Measurements from ENCODE around the gene B9D1. TPM values are rescaled to one million over a fixed set of nuclear protein-coding genes. Genes with fewer than 3 reads are reported as not detected.

Gene B9D1
- polyA plus RNA-seq, 1 of the 3 experiments (the other 2 are of a cell fraction): 81.6 TPM

- Histone ChIP-seq H3K27ac (ENCODE audit: low read depth in 2 of 2, low read length in 1 of 2) (no peak overlapping the region), H3K9ac (no peak overlapping the region; the same call in 1 of the 2 replicates), H3F3A (replicated peaks; ENCODE audit: insufficient read depth) (peaks cover 7% of the 10 kb centered on the region), H3K4me2 (peak overlapping the region; percentile 85), H3K9me2 (no peaks in the 10 kb centered on the region), H2AFZ (ENCODE audit: low read depth) (peak overlapping the region; percentile 83; the same call in 1 of the 2 replicates), H3K27me3 (ENCODE audit: insufficient read depth) (no peaks in the 10 kb centered on the region), H4K20me1 (ENCODE audit: insufficient read depth) (no peaks in the 10 kb centered on the region), H3K4me1 (ENCODE audit: control insufficient read depth in 1 of 2, insufficient read depth in 2 of 2, low read depth in 1 of 2, low read length in 1 of 2) (peaks cover 13 to 32% of the 10 kb centered on the region in 2 experiments; a peak in 2 of 4 replicates), H3K36me3 (replicated peaks in 1 of 2; ENCODE audit: control insufficient read depth in 1 of 2, insufficient read depth in 2 of 2, low read length in 1 of 2) (peaks cover 0 to 5% of the 10 kb centered on the region in 2 experiments), H3K9me3 (no peaks in the 10 kb centered on the region), H3K79me2 (ENCODE audit: insufficient read depth) (peaks cover 8% of the 10 kb centered on the region), H3K4me3 (ENCODE audit: low read depth in 2 of 2, low read length in 1 of 2) (peak overlapping the region; percentile 72 to 75)
- POLR2A ChIA-PET: interaction anchor here (0.8 to 2.3 kb wide), 4 partner anchors 15 to 399 kb away, joined by 3 to 15 read pairs (median 12); partner anchors contain the start of genes MAPK7 and MFAP4
- no peak; the same call in 1 of the 2 replicates for TF ChIP-seq GABPA (IDR thresholded peaks at IDR 0.05; ENCODE audit: low read depth)
- no peak for TF ChIP-seq YY1 (IDR thresholded peaks at IDR 0.05; ENCODE audit: low read depth)
- no peak for TF ChIP-seq CTCF (IDR thresholded peaks at IDR 0.05)
- TF ChIP-seq EZH2phosphoT487 (IDR thresholded peaks at IDR 0.05; ENCODE audit: borderline replicate concordance, low read depth): no peak
- no peak for TF ChIP-seq USF1 (IDR thresholded peaks at IDR 0.05; ENCODE audit: borderline replicate concordance, low read depth)
- no peak for TF ChIP-seq REST (IDR thresholded peaks at IDR 0.05; ENCODE audit: low read depth, low read length)
- TF ChIP-seq RXRA (IDR thresholded peaks at IDR 0.05; ENCODE audit: borderline replicate concordance, low read depth): no peak
- no peak for DNase-seq
- CTCF ChIA-PET: interaction anchor here (0.5 to 12.0 kb wide), 65 partner anchors 9 to 438 kb away, joined by 3 to 305 read pairs (median 6); partner anchors contain the start of genes ALDH3A2, MAPK7, MFAP4 and RNF112
- WGBS (ENCODE audit: low lambda C conversion rate): 43% methylated on average over 11 of the region's 14 CpGs
Observed at GRCh38 chr17:19363114-19363438, 553 bp upstream of the B9D1 start.

GRCh38 chr17:19361944-19362276, 613 bp downstream of the B9D1 start:
- H3K9me3 ChIP-seq: no peaks in the 10 kb centered on the region
- peak overlapping the region; percentile 81 for H2AFZ ChIP-seq (ENCODE audit: low read depth)
- no peak for DNase-seq
- POLR2A ChIA-PET: interaction anchor here (1.8 to 2.3 kb wide), 3 partner anchors 16 to 86 kb away, joined by 10 to 15 read pairs (median 13); partner anchors contain the start of genes MAPK7 and MFAP4
- peak overlapping the region; percentile 82 for H3K9ac ChIP-seq
- peak overlapping the region; percentile 72 to 75 for H3K4me3 ChIP-seq (ENCODE audit: low read depth in 2 of 2, low read length in 1 of 2)
- peak overlapping the region; percentile 85 for H3K4me2 ChIP-seq
- peaks cover 13 to 32% of the 10 kb centered on the region in 2 experiments; a peak in 2 of 4 replicates for H3K4me1 ChIP-seq (ENCODE audit: control insufficient read depth in 1 of 2, insufficient read depth in 2 of 2, low read depth in 1 of 2, low read length in 1 of 2)
- H3K27ac ChIP-seq (ENCODE audit: low read depth in 2 of 2, low read length in 1 of 2): peak overlapping the region; percentile 83 to 88
- 15% methylated on average over 12 of the region's 16 CpGs for WGBS (ENCODE audit: low lambda C conversion rate)
- CTCF ChIA-PET: interaction anchor here (0.8 to 12.0 kb wide), 16 partner anchors 8 to 408 kb away, joined by 3 to 305 read pairs (median 22); partner anchors contain the start of genes MAPK7, MFAP4 and RNF112
- peaks cover 8% of the 10 kb centered on the region for H3K79me2 ChIP-seq (ENCODE audit: insufficient read depth)
- H3K36me3 ChIP-seq (replicated peaks in 1 of 2; ENCODE audit: control insufficient read depth in 1 of 2, insufficient read depth in 2 of 2, low read length in 1 of 2): peaks cover 0 to 9% of the 10 kb centered on the region in 2 experiments
- no peaks in the 10 kb centered on the region for H4K20me1 ChIP-seq (ENCODE audit: insufficient read depth)
- peaks cover 7% of the 10 kb centered on the region for H3F3A ChIP-seq (replicated peaks; ENCODE audit: insufficient read depth)
- no peaks in the 10 kb centered on the region for H3K27me3 ChIP-seq (ENCODE audit: insufficient read depth)
- no peaks in the 10 kb centered on the region for H3K9me2 ChIP-seq
- 0 out of 2 replicates have a peak, but pooled peaks have one; percentile 5 for TF ChIP-seq RAD21 (IDR thresholded peaks at IDR 0.05; ENCODE audit: low read length)
- no peak for TF ChIP-seq CTCF (IDR thresholded peaks at IDR 0.05)
- no peak for TF ChIP-seq FOXJ3 (CRISPR knock-in tag; IDR thresholded peaks at IDR 0.05)
- TF ChIP-seq IRF3 (IDR thresholded peaks at IDR 0.05; ENCODE audit: low read depth, low read length): no peak
- peak; percentile 81 for TF ChIP-seq REST (IDR thresholded peaks at IDR 0.05; ENCODE audit: low read depth, low read length)
- TF ChIP-seq GABPA (IDR thresholded peaks at IDR 0.05; ENCODE audit: low read depth): no peak

Data from SK-N-SH (cell line).